Measurements from ENCODE around the gene RPH3AL.

The RPH3AL gene

GRCh38 chr17:181245-182049 lies 171.2 kb downstream of the RPH3AL start, which contains the start of gene DOC2B:
TSS of gene DOC2B (minus strand) at chr17:181650. CDS start at chr17:181479, 171 bp downstream.
- peak; percentile 76 for ATAC-seq (ENCODE audit: low read depth)
- Histone ChIP-seq H3K4me1 (ENCODE audit: insufficient read depth, poor library complexity, severe bottlenecking) (no peaks in the 10 kb centered on the region), H3K9me3 (ENCODE audit: severe bottlenecking) (no peaks in the 10 kb centered on the region), H3K36me3 (ENCODE audit: low read depth) (no peaks in the 10 kb centered on the region), H3K27me3 (ENCODE audit: insufficient read depth, poor library complexity, severe bottlenecking) (peaks cover 84% of the 10 kb centered on the region), H3K4me3 (ENCODE audit: severe bottlenecking) (no peak within 1 kb of the TSS), H3K27ac (ENCODE audit: poor library complexity, severe bottlenecking) (no peak within 1 kb of the TSS)
- no peak for TF ChIP-seq CTCF (IDR thresholded peaks at IDR 0.05; ENCODE audit: poor library complexity, severe bottlenecking)
- no peak for DNase-seq (ENCODE audit: low spot score)

GRCh38 chr17:180381-181244 lies 172.0 kb downstream of the RPH3AL start:
- no peaks in the 10 kb centered on the region for H3K4me1 ChIP-seq (ENCODE audit: insufficient read depth, poor library complexity, severe bottlenecking)
- DNase-seq (ENCODE audit: low spot score), result no peak
- no peaks in the 10 kb centered on the region for H3K36me3 ChIP-seq (ENCODE audit: low read depth)
- no peak overlapping the region for H3K4me3 ChIP-seq (ENCODE audit: severe bottlenecking)
- H3K27me3 ChIP-seq (ENCODE audit: insufficient read depth, poor library complexity, severe bottlenecking), result peaks cover 76% of the 10 kb centered on the region
- no peak for ATAC-seq (ENCODE audit: low read depth)
- H3K27ac ChIP-seq (ENCODE audit: poor library complexity, severe bottlenecking), result no peak overlapping the region
- no peak for TF ChIP-seq CTCF (IDR thresholded peaks at IDR 0.05; ENCODE audit: poor library complexity, severe bottlenecking)
- H3K9me3 ChIP-seq (ENCODE audit: severe bottlenecking), result no peaks in the 10 kb centered on the region

- Histone ChIP-seq H3K27ac (ENCODE audit: poor library complexity, severe bottlenecking) (no peak overlapping the region), H3K9me3 (ENCODE audit: severe bottlenecking) (no peaks in the 10 kb centered on the region), H3K4me1 (ENCODE audit: insufficient read depth, poor library complexity, severe bottlenecking) (no peaks in the 10 kb centered on the region), H3K36me3 (ENCODE audit: low read depth) (no peaks in the 10 kb centered on the region), H3K4me3 (ENCODE audit: severe bottlenecking) (no peak overlapping the region), H3K27me3 (ENCODE audit: insufficient read depth, poor library complexity, severe bottlenecking) (peaks cover 68% of the 10 kb centered on the region)
- DNase-seq (ENCODE audit: low spot score), result no peak
- TF ChIP-seq CTCF (IDR thresholded peaks at IDR 0.05; ENCODE audit: poor library complexity, severe bottlenecking), result no peak
- ATAC-seq (ENCODE audit: low read depth), result no peak
Measured at GRCh38 chr17:179781-180380, 172.7 kb downstream of the RPH3AL start.

- TF ChIP-seq CTCF (IDR thresholded peaks at IDR 0.05; ENCODE audit: poor library complexity, severe bottlenecking), result no peak
- ATAC-seq (ENCODE audit: low read depth), result no peak
- H3K36me3 ChIP-seq (ENCODE audit: low read depth), result no peaks in the 10 kb centered on the region
- no peaks in the 10 kb centered on the region for H3K4me1 ChIP-seq (ENCODE audit: insufficient read depth, poor library complexity, severe bottlenecking)
- H3K9me3 ChIP-seq (ENCODE audit: severe bottlenecking), result no peaks in the 10 kb centered on the region
- H3K4me3 ChIP-seq (ENCODE audit: severe bottlenecking), result no peak overlapping the region
- no peak overlapping the region for H3K27ac ChIP-seq (ENCODE audit: poor library complexity, severe bottlenecking)
- peaks cover 60% of the 10 kb centered on the region for H3K27me3 ChIP-seq (ENCODE audit: insufficient read depth, poor library complexity, severe bottlenecking)
- no peak for DNase-seq (ENCODE audit: low spot score)
Measured at GRCh38 chr17:179066-179432, 173.6 kb downstream of the RPH3AL start.
